ENCODE data around the gene ZCCHC2. TPM values are rescaled to one million over a fixed set of nuclear protein-coding genes. Genes with fewer than 3 reads are reported as not detected.

The ZCCHC2 gene
- total and polyA plus RNA-seq, 2 of the 13 experiments (the other 11 are each of a cell fraction or from before 2014, with no cell fraction given) = 62.5 to 76.1 TPM

GRCh38 chr18:62526098-62527025 lies 3.5 kb downstream of the ZCCHC2 start:
- Histone ChIP-seq H3K79me2 (ENCODE audit: insufficient read depth, low read length) (peaks cover 88% of the 10 kb centered on the region), H3K4me1 (ENCODE audit: insufficient read depth, low read length) (peaks cover 45% of the 10 kb centered on the region), H3K9me3 (ENCODE audit: low read length) (no peaks in the 10 kb centered on the region), H4K20me1 (ENCODE audit: insufficient read depth, low read length) (peaks cover 3% of the 10 kb centered on the region), H3K27ac (ENCODE audit: extremely low read length, insufficient read depth, low read length) (peak overlapping the region; percentile 96), H3K4me2 (ENCODE audit: low read depth, low read length) (peak overlapping the region; percentile 90), H3K9ac (ENCODE audit: insufficient read depth, low read depth, low read length) (peak overlapping the region; percentile 94), H3K36me3 (replicated peaks in 1 of 2; ENCODE audit: control insufficient read depth in 1 of 2, insufficient read depth in 2 of 2, low read length in 2 of 2) (0 out of 5 replicates have a peak, but pooled peaks cover 0 to 4% of the 10 kb centered on the region in 2 experiments), H3K4me3 (replicated peaks in 1 of 3; ENCODE audit: insufficient read depth in 1 of 3, low read depth in 2 of 3, low read length in 3 of 3) (peak overlapping the region; percentile 89 to 98 (median 92)), H2AFZ (ENCODE audit: low read length) (no peak overlapping the region), H3K27me3 (ENCODE audit: control insufficient read depth in 1 of 2, insufficient read depth in 2 of 2, low read length in 2 of 2) (no peaks in the 10 kb centered on the region; a peak in 1 of 5 replicates)
- WGBS (ENCODE audit: low lambda C conversion rate) = 1% methylated on average over 16 of the region's 74 CpGs
- CTCF ChIA-PET (ENCODE audit: low intra/inter-chr PET ratio, low total read pairs) = interaction anchor here (2.3 kb wide), 1 partner anchor 58 kb away, joined by 6 read pairs; no protein-coding TSS in a partner anchor
- ATAC-seq (peak; percentile 33), DNase-seq (ENCODE audit: low spot score) (peak; percentile 87), FAIRE-seq (peak; percentile 53)
- intact Hi-C loops (cut with micrococcal nuclease; ENCODE audit: unreplicated experiment) (loop anchor here (10.0 kb wide), 1 partner anchor 342 kb away; the partner anchor contains the start of genes PIGN and RELCH), in situ Hi-C loops (cut with HindIII; ENCODE audit: extremely low pct_ligation_motif_present, low pct_unique_long_range_greater_than_20kb) (loop anchor here (10.0 kb wide), 1 partner anchor 72 kb away; no protein-coding TSS in a partner anchor)
- POLR2A ChIA-PET = interaction anchor here (0.8 to 2.6 kb wide), 10 partner anchors 12 to 106 kb away, joined by 3 to 17 read pairs (median 3); no protein-coding TSS in a partner anchor
- no TSS peak for BruUV-seq (replicated peaks)
- TF ChIP-seq ZNF362 (CRISPR knock-in tag; IDR thresholded peaks at IDR 0.05; ENCODE audit: borderline replicate concordance) (peak; percentile 33; the same call in 1 of the 2 replicates), ZNF790 (CRISPR knock-in tag; IDR thresholded peaks at IDR 0.05; ENCODE audit: borderline replicate concordance) (peak; percentile 58; the same call in 1 of the 2 replicates), ATF2 (CRISPR knock-in tag; IDR thresholded peaks at IDR 0.05) (peak; percentile 61), ZNF543 (CRISPR knock-in tag; IDR thresholded peaks at IDR 0.05) (peak; percentile 83; the same call in 1 of the 2 replicates), ZNF329 (CRISPR knock-in tag; IDR thresholded peaks at IDR 0.05; ENCODE audit: low read depth) (peak; percentile 55; the same call in 1 of the 2 replicates), MLX (CRISPR knock-in tag; IDR thresholded peaks at IDR 0.05) (0 out of 2 replicates have a peak, but pooled peaks have one; percentile 40), YY1 (IDR thresholded peaks at IDR 0.05; ENCODE audit: insufficient read depth, insufficient replicate concordance, low read depth, low read length) (peak; percentile 97), HNF4G (IDR thresholded peaks at IDR 0.05; ENCODE audit: borderline replicate concordance, low read depth, low read length) (peak; percentile 43; the same call in 1 of the 2 replicates), HNF4G (CRISPR knock-in tag; IDR thresholded peaks at IDR 0.05; ENCODE audit: borderline replicate concordance, low read depth) (peak; percentile 58; the same call in 1 of the 2 replicates), ZNF574 (CRISPR knock-in tag; IDR thresholded peaks at IDR 0.05) (peak; percentile 80), PBX2 (CRISPR knock-in tag; IDR thresholded peaks at IDR 0.05) (peak; percentile 70), KLF12 (CRISPR knock-in tag; IDR thresholded peaks at IDR 0.05; ENCODE audit: borderline replicate concordance) (peak; percentile 66; the same call in 1 of the 2 replicates), ZNF431 (CRISPR knock-in tag; IDR thresholded peaks at IDR 0.05; ENCODE audit: borderline replicate concordance, low read depth) (peak; percentile 89)
